B cell (primary cell): ENCODE measurements around the gene ANKRD9.

ENCODE experiments used
- EZH2 ChIP-seq: IDR thresholded peaks from 2 replicates; pipeline ENCODE4 v1.6.1; 2012; ENCODE audit warnings: borderline replicate concordance, low read depth, mild to moderate bottlenecking, moderate library complexity, low read length; ENCODE audit not compliant: insufficient read depth, poor library complexity, severe bottlenecking
- TF ChIP-seq, protein P1 (sequence below): fragments of 200-600 bp; IDR thresholded peaks from one replicate; pipeline ENCODE4 v1.8.0; 2022; ENCODE audit warnings: antibody characterized with exemption, mild to moderate bottlenecking

DNA sequence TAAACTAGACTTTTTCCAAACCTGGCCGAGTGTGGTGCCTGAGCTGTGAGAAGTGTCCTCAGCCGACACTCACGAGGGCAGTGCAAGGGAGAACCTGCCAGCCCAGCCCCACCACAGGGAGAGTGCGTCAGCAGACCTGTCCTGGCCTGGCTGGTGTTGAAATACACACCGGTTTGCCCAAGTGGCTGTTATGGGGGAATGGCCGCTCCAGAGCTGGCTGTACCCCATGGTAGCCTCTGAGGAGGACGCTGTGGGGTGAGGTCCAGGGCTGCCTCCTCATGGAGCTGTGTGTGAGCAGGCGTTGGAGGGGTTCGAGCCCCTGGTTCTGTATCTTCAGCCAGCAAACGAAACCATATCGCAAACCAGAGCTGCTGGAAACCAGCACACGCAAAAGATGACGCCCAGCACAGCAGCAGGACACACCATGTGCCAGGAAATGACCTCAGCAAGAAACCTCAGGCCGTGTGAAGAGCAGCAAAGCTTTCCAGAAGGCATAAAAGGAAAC, 9.4 kb downstream of the ANKRD9 start:
- TF ChIP-seq, protein P1, sequence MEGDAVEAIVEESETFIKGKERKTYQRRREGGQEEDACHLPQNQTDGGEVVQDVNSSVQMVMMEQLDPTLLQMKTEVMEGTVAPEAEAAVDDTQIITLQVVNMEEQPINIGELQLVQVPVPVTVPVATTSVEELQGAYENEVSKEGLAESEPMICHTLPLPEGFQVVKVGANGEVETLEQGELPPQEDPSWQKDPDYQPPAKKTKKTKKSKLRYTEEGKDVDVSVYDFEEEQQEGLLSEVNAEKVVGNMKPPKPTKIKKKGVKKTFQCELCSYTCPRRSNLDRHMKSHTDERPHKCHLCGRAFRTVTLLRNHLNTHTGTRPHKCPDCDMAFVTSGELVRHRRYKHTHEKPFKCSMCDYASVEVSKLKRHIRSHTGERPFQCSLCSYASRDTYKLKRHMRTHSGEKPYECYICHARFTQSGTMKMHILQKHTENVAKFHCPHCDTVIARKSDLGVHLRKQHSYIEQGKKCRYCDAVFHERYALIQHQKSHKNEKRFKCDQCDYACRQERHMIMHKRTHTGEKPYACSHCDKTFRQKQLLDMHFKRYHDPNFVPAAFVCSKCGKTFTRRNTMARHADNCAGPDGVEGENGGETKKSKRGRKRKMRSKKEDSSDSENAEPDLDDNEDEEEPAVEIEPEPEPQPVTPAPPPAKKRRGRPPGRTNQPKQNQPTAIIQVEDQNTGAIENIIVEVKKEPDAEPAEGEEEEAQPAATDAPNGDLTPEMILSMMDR, result no peak
- no peak for TF ChIP-seq EZH2
